Ishikawa (cell line): ENCODE data around the gene KRTAP10-10.

Source experiments
- EGR1 ChIP-seq: IDR thresholded peaks from 2 replicates; pipeline ENCODE4 v1.6.1; 2012
- EP300 ChIP-seq: IDR thresholded peaks from 2 replicates; pipeline ENCODE4 v1.6.1; 2012; ENCODE audit warnings: borderline replicate concordance
- FOXM1 ChIP-seq: IDR thresholded peaks from 2 replicates; pipeline ENCODE4 v1.6.1; 2012; ENCODE audit warnings: low read depth, borderline replicate concordance
- NFIC ChIP-seq: IDR thresholded peaks from 2 replicates; pipeline ENCODE4 v1.6.1; 2012
- REST ChIP-seq: IDR thresholded peaks from 2 replicates; pipeline ENCODE4 v1.6.1; 2012; ENCODE audit warnings: low read depth, mild to moderate bottlenecking
- TF ChIP-seq, protein P1 (sequence below): IDR thresholded peaks from 2 replicates; pipeline ENCODE4 v1.6.1; 2012
- TF ChIP-seq, protein P2 (sequence below): IDR thresholded peaks from 2 replicates; pipeline ENCODE4 v1.6.1; 2012

- TF ChIP-seq EP300 = no peak
- no peak for TF ChIP-seq NFIC
- TF ChIP-seq FOXM1 = no peak
- TF ChIP-seq, protein P1, sequence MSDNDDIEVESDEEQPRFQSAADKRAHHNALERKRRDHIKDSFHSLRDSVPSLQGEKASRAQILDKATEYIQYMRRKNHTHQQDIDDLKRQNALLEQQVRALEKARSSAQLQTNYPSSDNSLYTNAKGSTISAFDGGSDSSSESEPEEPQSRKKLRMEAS = no peak
- TF ChIP-seq REST = no peak
- no peak for TF ChIP-seq EGR1
- TF ChIP-seq, protein P2, sequence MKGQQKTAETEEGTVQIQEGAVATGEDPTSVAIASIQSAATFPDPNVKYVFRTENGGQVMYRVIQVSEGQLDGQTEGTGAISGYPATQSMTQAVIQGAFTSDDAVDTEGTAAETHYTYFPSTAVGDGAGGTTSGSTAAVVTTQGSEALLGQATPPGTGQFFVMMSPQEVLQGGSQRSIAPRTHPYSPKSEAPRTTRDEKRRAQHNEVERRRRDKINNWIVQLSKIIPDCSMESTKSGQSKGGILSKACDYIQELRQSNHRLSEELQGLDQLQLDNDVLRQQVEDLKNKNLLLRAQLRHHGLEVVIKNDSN = no peak
Measured at GRCh38 chr21:44612029-44612486, 25.1 kb upstream of the KRTAP10-10 start, which contains the start of gene KRTAP10-8.
